ENCODE results near the gene ATCAY. TPM values are rescaled to one million over a fixed set of nuclear protein-coding genes. Genes with fewer than 3 reads are reported as not detected.

The ATCAY gene
- total and polyA plus RNA-seq, 2 of the 13 experiments (the other 11 are each of a cell fraction or from before 2014, with no cell fraction given) = not detected

- TF ChIP-seq, protein P1, sequence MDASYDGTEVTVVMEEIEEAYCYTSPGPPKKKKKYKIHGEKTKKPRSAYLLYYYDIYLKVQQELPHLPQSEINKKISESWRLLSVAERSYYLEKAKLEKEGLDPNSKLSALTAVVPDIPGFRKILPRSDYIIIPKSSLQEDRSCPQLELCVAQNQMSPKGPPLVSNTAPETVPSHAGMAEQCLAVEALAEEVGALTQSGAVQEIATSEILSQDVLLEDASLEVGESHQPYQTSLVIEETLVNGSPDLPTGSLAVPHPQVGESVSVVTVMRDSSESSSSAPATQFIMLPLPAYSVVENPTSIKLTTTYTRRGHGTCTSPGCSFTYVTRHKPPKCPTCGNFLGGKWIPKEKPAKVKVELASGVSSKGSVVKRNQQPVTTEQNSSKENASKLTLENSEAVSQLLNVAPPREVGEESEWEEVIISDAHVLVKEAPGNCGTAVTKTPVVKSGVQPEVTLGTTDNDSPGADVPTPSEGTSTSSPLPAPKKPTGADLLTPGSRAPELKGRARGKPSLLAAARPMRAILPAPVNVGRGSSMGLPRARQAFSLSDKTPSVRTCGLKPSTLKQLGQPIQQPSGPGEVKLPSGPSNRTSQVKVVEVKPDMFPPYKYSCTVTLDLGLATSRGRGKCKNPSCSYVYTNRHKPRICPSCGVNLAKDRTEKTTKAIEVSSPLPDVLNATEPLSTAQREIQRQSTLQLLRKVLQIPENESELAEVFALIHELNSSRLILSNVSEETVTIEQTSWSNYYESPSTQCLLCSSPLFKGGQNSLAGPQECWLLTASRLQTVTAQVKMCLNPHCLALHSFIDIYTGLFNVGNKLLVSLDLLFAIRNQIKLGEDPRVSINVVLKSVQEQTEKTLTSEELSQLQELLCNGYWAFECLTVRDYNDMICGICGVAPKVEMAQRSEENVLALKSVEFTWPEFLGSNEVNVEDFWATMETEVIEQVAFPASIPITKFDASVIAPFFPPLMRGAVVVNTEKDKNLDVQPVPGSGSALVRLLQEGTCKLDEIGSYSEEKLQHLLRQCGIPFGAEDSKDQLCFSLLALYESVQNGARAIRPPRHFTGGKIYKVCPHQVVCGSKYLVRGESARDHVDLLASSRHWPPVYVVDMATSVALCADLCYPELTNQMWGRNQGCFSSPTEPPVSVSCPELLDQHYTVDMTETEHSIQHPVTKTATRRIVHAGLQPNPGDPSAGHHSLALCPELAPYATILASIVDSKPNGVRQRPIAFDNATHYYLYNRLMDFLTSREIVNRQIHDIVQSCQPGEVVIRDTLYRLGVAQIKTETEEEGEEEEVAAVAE (CRISPR knock-in tag; IDR thresholded peaks at IDR 0.05; ENCODE audit: borderline replicate concordance) = peak; percentile 84; the same call in 1 of the 2 replicates
- TF ChIP-seq ZNF383 (CRISPR knock-in tag; IDR thresholded peaks at IDR 0.05; ENCODE audit: borderline replicate concordance) (no peak), HIVEP1 (CRISPR knock-in tag; IDR thresholded peaks at IDR 0.05) (no peak), ZNF446 (CRISPR knock-in tag; IDR thresholded peaks at IDR 0.05) (no peak), ZNF782 (CRISPR knock-in tag; IDR thresholded peaks at IDR 0.05; ENCODE audit: borderline replicate concordance) (no peak), AKAP8 (CRISPR knock-in tag; IDR thresholded peaks at IDR 0.05) (peak; percentile 70; the same call in 1 of the 2 replicates), ZMYM2 (CRISPR knock-in tag; IDR thresholded peaks at IDR 0.05) (no peak), ZNF430 (CRISPR knock-in tag; IDR thresholded peaks at IDR 0.05) (no peak), ZSCAN5A (CRISPR knock-in tag; IDR thresholded peaks at IDR 0.05; ENCODE audit: borderline replicate concordance) (no peak), ZNF12 (CRISPR knock-in tag; IDR thresholded peaks at IDR 0.05) (0 out of 2 replicates have a peak, but pooled peaks have one; percentile 32), GATAD1 (CRISPR knock-in tag; IDR thresholded peaks at IDR 0.05) (peak; percentile 79), FIP1L1 (IDR thresholded peaks at IDR 0.05; ENCODE audit: borderline replicate concordance, insufficient read depth, low read depth, low read length) (peak; percentile 94), DDIT3 (CRISPR knock-in tag; IDR thresholded peaks at IDR 0.05) (no peak), ZNF629 (CRISPR knock-in tag; conservative IDR thresholded peaks at IDR 0.05) (no peak), CHD2 (IDR thresholded peaks at IDR 0.05; ENCODE audit: low read depth, low read length) (peak; percentile 78), ZNF589 (CRISPR knock-in tag; conservative IDR thresholded peaks at IDR 0.05) (no peak), ZNF572 (CRISPR knock-in tag; IDR thresholded peaks at IDR 0.05) (no peak), IRX3 (CRISPR knock-in tag; IDR thresholded peaks at IDR 0.05; ENCODE audit: borderline replicate concordance, low read depth) (no peak), MED13 (CRISPR knock-in tag; IDR thresholded peaks at IDR 0.05) (no peak), PHF5A (CRISPR knock-in tag; IDR thresholded peaks at IDR 0.05; ENCODE audit: low read depth, unreplicated experiment) (no peak), ZNF260 (CRISPR knock-in tag; IDR thresholded peaks at IDR 0.05; ENCODE audit: borderline replicate concordance, low read depth) (no peak), PCBP2 (optimal IDR thresholded peaks at IDR 0.05; ENCODE audit: low read depth, low read length, poor library complexity, severe bottlenecking) (no peak), KMT2B (CRISPR knock-in tag; IDR thresholded peaks at IDR 0.05) (no peak), ZNF44 (CRISPR knock-in tag; IDR thresholded peaks at IDR 0.05) (no peak), STAT5B (CRISPR knock-in tag; IDR thresholded peaks at IDR 0.05) (0 out of 2 replicates have a peak, but pooled peaks have one; percentile 33), HMG20B (CRISPR knock-in tag; conservative IDR thresholded peaks at IDR 0.05) (no peak)
Measured at GRCh38 chr19:3970808-3971598, 90.5 kb downstream of the ATCAY start, which contains the start of gene DAPK3 (continued).
